ENCODE measurements around the gene TEKT5. TPM values are rescaled to one million over a fixed set of nuclear protein-coding genes. Genes with fewer than 3 reads are reported as not detected.

Gene TEKT5
- total RNA-seq, 4 donors from 2014 or later: not detected

GRCh38 chr16:10646228-10646580, 48.5 kb downstream of the TEKT5 start:
- WGBS: 82% methylated on average over 1 of the region's 1 CpG
- intact Hi-C loops (cut with DNase I): no loop called here
- no peak for DNase-seq (ENCODE audit: extremely low spot score)
- Histone ChIP-seq H3K9me3 (no peaks in the 10 kb centered on the region), H3K27me3 (no peaks in the 10 kb centered on the region), H3K4me3 (no peak overlapping the region), H3K4me1 (no peaks in the 10 kb centered on the region), H3K36me3 (no peaks in the 10 kb centered on the region), H3K27ac (replicated peaks in 1 of 4) (no peak overlapping the region)
- TF ChIP-seq CTCF (IDR thresholded peaks at IDR 0.05) (no peak), POLR2AphosphoS5 (IDR thresholded peaks at IDR 0.05) (no peak), POLR2A (IDR thresholded peaks at IDR 0.05; ENCODE audit: low read depth) (no peak), EP300 (IDR thresholded peaks at IDR 0.05) (no peak)

- Histone ChIP-seq H3K36me3 (no peaks in the 10 kb centered on the region), H3K27ac (replicated peaks in 1 of 4) (no peak overlapping the region), H3K9me3 (no peaks in the 10 kb centered on the region), H3K4me1 (no peaks in the 10 kb centered on the region), H3K27me3 (no peaks in the 10 kb centered on the region), H3K4me3 (no peak overlapping the region)
- intact Hi-C loops (cut with DNase I): no loop called here
- TF ChIP-seq POLR2AphosphoS5 (IDR thresholded peaks at IDR 0.05) (no peak), CTCF (IDR thresholded peaks at IDR 0.05) (no peak), POLR2A (IDR thresholded peaks at IDR 0.05; ENCODE audit: low read depth) (no peak), EP300 (IDR thresholded peaks at IDR 0.05) (no peak)
- DNase-seq (ENCODE audit: extremely low spot score): no peak
- 78% methylated on average over 6 of the region's 6 CpGs for WGBS
Measured at GRCh38 chr16:10644092-10644491, 50.6 kb downstream of the TEKT5 start.

GRCh38 chr16:10642964-10643363, 51.8 kb downstream of the TEKT5 start:
- no peaks in the 10 kb centered on the region for H3K36me3 ChIP-seq
- H3K9me3 ChIP-seq: no peaks in the 10 kb centered on the region
- H3K27ac ChIP-seq (replicated peaks in 1 of 4): no peak overlapping the region
- no peaks in the 10 kb centered on the region for H3K4me1 ChIP-seq
- no peak for DNase-seq (ENCODE audit: extremely low spot score)
- H3K4me3 ChIP-seq: no peak overlapping the region
- TF ChIP-seq CTCF (IDR thresholded peaks at IDR 0.05): no peak
- TF ChIP-seq POLR2A (IDR thresholded peaks at IDR 0.05; ENCODE audit: low read depth): no peak
- no peak for TF ChIP-seq POLR2AphosphoS5 (IDR thresholded peaks at IDR 0.05)
- TF ChIP-seq EP300 (IDR thresholded peaks at IDR 0.05): no peak
- no peaks in the 10 kb centered on the region for H3K27me3 ChIP-seq
- 91% methylated on average over 7 of the region's 7 CpGs for WGBS
- intact Hi-C loops (cut with DNase I): no loop called here

- intact Hi-C loops (cut with DNase I): no loop called here
- no peak for TF ChIP-seq POLR2A (IDR thresholded peaks at IDR 0.05; ENCODE audit: low read depth)
- TF ChIP-seq POLR2AphosphoS5 (IDR thresholded peaks at IDR 0.05): no peak
- TF ChIP-seq CTCF (IDR thresholded peaks at IDR 0.05): no peak
- TF ChIP-seq EP300 (IDR thresholded peaks at IDR 0.05): no peak
- no peaks in the 10 kb centered on the region for H3K9me3 ChIP-seq
- no peaks in the 10 kb centered on the region for H3K27me3 ChIP-seq
- H3K36me3 ChIP-seq: no peaks in the 10 kb centered on the region
- H3K4me1 ChIP-seq: no peaks in the 10 kb centered on the region
- 60% methylated on average over 6 of the region's 6 CpGs for WGBS
- H3K27ac ChIP-seq (replicated peaks in 1 of 4): no peak overlapping the region
- no peak for DNase-seq (ENCODE audit: extremely low spot score)
- H3K4me3 ChIP-seq: no peak overlapping the region
Measured at GRCh38 chr16:10641953-10642949, 52.5 kb downstream of the TEKT5 start.

Measured in esophagus muscularis mucosa (tissue), 4 donors.